Stimulated activated CD8-positive, alpha-beta memory T cell treated with anti-CD3 and anti-CD28 coated beads, Interleukin-2, amount 100 ng/mL, for 1 hour (primary cell): Measurements from ENCODE around the gene SLC37A1.

Experiments used
- DNase-seq, 2 donors: peaks; one replicate each; pipeline ENCODE4 v3.0.0-alpha.2; 2020; ENCODE audit warnings: low read depth in 2 of 2

The SLC37A1 gene

GRCh38 chr21:42560517-42561179, 47.0 kb downstream of the SLC37A1 start:
- no peak for DNase-seq

- DNase-seq, result no peak
Observed at GRCh38 chr21:42561762-42562650, 48.4 kb downstream of the SLC37A1 start.

GRCh38 chr21:42562816-42563215, 49.2 kb downstream of the SLC37A1 start:
- DNase-seq, result no peak

- no peak for DNase-seq
Observed at GRCh38 chr21:42563261-42563660, 49.6 kb downstream of the SLC37A1 start.

GRCh38 chr21:42563686-42564085, 50.0 kb downstream of the SLC37A1 start:
- DNase-seq, result no peak

GRCh38 chr21:42564561-42564971, 50.9 kb downstream of the SLC37A1 start:
- no peak for DNase-seq

- no peak for DNase-seq
Observed at GRCh38 chr21:42565206-42565810, 51.7 kb downstream of the SLC37A1 start.

GRCh38 chr21:42565886-42566523, 52.4 kb downstream of the SLC37A1 start:
- DNase-seq, result no peak

- no peak for DNase-seq
Observed at GRCh38 chr21:42566524-42567213, 53.0 kb downstream of the SLC37A1 start.

- DNase-seq, result no peak
Observed at GRCh38 chr21:42567214-42567555, 53.5 kb downstream of the SLC37A1 start.

- no peak for DNase-seq
Observed at GRCh38 chr21:42567861-42568260, 54.2 kb downstream of the SLC37A1 start.

GRCh38 chr21:42568376-42568775, 54.7 kb downstream of the SLC37A1 start:
- no peak for DNase-seq

GRCh38 chr21:42568866-42569731, 55.4 kb downstream of the SLC37A1 start:
- DNase-seq, result no peak

- no peak for DNase-seq
Observed at GRCh38 chr21:42569732-42570301, 56.2 kb downstream of the SLC37A1 start.

- DNase-seq, result no peak
Observed at GRCh38 chr21:42570362-42570761, 56.7 kb downstream of the SLC37A1 start.

GRCh38 chr21:42570841-42571387, 57.3 kb downstream of the SLC37A1 start:
- DNase-seq, result no peak

- DNase-seq, result no peak
Observed at GRCh38 chr21:42571391-42572150, 57.9 kb downstream of the SLC37A1 start.

- no peak for DNase-seq
Observed at GRCh38 chr21:42572906-42573495, 59.3 kb downstream of the SLC37A1 start.
